HG02938 (cell line): ENCODE results near the gene CMTM6.
"Not testable (repeated sequence)": the region's sequence is repeated elsewhere in the genome, so short reads cannot be mapped to it uniquely, and the experiment has no call there.

Source experiments
- ATAC-seq: cut with Tn5 transposase; IDR thresholded peaks from one replicate; pipeline ENCODE4 v1.9.1; 2021; ENCODE audit warnings: mild to moderate bottlenecking, moderate library complexity; ENCODE audit not compliant: unreplicated experiment

Gene CMTM6

DNA sequence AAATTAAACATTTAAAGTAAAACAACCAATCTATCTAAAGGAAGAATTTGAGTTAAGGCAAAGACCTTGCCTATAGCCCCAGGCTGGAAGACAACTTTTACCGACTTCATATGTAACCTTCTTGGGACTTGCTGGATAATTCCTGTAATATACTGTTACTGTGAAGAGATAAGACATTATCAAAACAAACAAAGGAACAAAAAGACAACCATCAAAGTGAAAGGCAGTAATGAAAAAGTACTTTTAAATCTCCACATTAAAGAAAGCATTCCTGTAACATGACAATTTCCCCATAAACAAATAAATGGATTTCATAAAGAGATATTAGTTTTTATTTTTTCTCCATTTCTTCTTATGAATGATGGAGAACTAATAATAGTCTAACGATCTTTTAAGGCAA is 2.4 kb downstream of the CMTM6 start:
- no peak for ATAC-seq

GRCh38 chr3:32499585-32499984 is 3.1 kb downstream of the CMTM6 start:
- no peak for ATAC-seq

- no peak for ATAC-seq
Measured at GRCh38 chr3:32498992-32499391, 3.7 kb downstream of the CMTM6 start.

DNA sequence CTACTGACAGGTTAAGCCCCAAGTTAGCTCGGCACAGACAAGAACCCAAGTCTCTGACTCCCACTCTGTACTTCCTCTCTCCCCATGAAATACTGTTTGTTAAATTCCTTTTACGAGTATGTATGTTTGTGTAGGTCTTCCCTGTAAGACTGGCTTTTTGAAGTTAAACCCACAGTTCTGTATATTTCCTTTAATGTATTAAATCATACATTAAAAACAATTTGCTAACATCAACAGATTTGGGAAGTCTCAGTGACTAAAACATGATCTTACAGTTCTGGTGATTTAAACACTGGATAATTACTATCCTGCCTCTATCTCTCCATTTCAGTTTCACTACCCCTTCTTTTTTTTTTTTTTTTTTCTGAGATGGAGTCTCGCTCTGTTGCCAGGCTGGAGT is 4.4 kb downstream of the CMTM6 start:
- ATAC-seq, result no peak

DNA sequence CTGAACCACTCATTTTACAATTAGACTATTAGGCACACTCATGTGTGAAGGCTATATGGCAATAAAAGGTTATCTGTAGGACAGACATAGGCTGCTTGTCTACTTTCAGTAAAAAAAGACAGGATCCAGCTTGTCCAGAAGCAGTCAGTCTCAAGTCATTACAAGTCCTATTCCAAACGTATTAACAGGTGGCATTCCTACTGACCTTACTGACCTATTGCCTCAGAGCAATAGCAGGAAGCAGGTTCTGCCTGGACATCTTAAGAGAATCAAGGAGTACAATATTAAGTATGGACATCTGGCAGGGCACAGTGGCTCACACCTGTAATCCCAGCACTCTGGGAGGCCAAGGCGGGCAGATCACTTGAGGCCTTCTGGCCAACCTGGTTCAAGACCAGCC is 7.0 kb downstream of the CMTM6 start:
- ATAC-seq, result no peak

DNA sequence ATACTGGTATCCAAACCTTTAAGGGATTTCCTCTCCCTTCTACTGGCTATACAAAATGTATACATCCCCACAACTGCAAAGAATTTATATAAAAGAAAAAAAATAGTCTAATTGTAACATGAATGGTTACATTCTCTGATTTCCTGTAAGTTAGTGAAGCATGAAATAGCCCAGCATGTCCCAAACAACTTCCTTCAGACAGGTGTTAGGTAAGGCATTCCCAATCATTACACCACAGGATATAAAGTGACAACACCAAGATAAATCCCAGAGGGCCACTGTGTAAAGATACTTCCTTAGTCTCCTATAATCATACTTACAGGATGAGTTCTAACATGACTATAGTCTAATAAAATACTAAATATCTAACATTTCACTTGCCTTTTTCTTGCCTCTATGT is 7.6 kb downstream of the CMTM6 start:
- no peak for ATAC-seq

- peak; percentile 76 for ATAC-seq
Measured at GRCh38 chr3:32493437-32494414, 8.9 kb downstream of the CMTM6 start.

DNA sequence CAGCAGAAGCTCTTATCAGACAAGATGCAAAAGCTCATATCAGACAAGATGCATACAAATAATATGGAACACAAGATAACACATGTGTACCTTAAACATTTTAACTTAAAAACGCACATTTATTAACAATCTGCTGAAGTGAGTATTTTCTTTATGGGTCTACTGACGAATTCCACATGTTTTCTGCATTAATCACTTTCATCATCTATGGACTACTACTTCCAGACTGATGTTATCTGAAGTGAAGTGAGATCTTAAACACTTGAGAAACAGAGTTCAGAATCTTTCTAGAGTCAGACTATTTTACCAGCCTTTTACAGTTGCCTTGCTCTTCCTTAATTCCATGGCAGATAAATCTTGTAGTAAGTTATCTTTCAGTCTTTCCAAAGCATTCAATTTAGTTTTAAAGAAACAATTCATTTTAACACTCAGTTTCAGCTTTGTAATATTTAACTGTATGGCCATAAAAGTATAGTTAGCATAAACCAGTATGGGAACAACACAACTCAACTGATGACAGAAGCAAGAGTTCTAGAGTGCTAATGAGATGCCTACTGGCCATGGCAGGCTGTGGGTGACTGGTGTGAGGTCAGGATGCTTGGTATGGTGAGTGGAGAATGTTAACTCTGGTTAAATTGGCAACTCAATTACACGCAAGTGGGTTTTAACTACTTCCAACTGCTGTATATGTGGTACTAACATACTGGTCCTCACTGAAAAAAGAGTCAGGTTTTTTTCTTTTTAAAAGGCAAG is 9.8 kb downstream of the CMTM6 start:
- ATAC-seq, result no peak

- no peak for ATAC-seq
Measured at GRCh38 chr3:32488474-32489008, 14.1 kb downstream of the CMTM6 start.

DNA sequence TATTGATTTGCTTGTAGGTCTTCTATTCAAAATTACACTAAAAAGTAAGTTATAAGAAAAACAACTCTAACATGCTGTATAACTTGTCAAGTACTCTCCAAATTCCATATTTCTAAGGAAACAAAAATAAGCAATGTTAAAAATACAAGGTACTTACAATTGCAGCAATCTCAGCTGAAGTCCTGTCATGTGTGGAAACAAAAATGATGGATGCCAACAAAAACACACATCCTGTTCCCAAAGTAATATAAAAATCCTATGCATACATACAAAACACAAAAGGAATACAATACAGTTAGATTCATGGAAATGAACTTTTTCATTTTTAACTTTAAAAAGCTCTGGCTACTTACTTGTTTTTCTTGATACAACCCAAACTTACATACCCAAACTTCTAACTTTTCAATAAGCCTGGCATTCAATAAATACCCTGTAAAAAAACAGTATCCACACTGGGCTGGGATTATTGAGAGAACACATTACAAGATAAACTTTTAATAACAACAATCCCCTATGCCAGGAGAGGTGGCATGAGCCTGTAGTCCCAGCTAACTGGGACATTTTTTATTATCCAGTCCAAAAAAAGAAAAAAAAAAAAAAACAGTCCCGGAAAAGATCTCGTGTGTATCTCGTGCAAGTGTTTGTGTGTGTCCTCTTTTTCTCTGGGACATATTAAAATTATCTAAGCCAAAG is 14.7 kb downstream of the CMTM6 start:
- ATAC-seq, result no peak

DNA sequence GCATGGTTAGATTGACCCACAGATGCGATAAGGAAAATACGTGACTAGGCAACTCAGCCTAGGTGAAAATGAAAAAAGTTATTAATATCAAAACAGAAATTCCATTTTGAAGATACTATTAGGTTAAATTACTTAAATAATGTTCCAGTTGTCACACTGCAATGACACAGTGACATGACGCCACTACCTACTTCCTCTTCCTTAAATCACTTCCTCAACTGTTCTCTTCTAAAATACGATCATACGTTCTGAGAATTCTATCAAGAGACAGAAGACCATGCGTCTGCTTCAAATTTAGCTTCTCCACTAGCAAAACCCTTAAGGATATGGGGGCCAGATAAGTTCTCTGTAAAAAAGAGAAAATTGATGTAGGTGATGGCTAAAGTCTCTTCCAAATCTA is 18.2 kb downstream of the CMTM6 start:
- no peak for ATAC-seq

- ATAC-seq, result no peak
Measured at GRCh38 chr3:32483772-32484171, 18.9 kb downstream of the CMTM6 start.

DNA sequence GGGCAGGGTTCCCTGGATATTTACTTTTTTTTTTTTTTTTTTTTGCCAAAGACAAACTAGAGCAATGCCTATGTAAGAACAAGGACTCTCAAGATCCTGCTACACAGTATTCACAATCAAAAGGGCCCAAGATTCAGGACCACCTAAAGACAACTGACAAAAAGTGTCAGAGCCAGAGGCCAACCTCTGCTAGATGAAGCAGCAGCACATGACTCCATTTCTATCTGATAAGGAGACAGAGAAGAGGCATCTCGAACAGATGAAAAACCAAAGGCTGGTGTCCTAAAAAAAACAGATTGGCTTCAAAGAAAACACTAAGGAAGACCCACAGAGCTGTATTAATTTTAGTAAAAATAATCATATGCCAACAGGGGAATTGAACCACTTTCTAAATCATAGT is 20.0 kb downstream of the CMTM6 start:
- ATAC-seq, result no peak

- no peak for ATAC-seq
Measured at GRCh38 chr3:32481791-32482631, 20.6 kb downstream of the CMTM6 start.

- no peak for ATAC-seq
Measured at GRCh38 chr3:32480604-32481003, 22.0 kb downstream of the CMTM6 start.

- ATAC-seq, result no peak
Measured at GRCh38 chr3:32474201-32474600, 28.5 kb downstream of the CMTM6 start.

DNA sequence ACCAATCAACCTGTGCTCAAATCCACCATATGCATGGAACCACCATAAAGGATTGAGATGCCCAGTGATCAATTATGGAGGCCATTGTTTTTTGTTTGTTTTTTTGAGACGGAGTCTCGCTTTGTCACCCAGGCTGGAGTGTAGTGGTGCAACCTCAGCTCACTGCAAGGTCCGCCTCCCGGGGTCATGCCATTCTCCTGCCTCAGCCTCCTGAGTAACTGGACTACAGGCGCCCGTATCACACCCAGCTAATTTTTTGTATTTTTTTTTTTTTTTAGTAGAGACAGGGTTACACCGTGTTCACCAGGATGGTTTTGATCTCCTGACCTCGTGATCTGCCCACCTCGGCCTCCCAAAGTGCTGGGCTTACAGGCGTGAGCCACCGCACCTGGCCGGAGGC is 30.5 kb downstream of the CMTM6 start:
- not testable (repeated sequence) for ATAC-seq

- ATAC-seq, result no peak
Measured at GRCh38 chr3:32471246-32471645, 31.4 kb downstream of the CMTM6 start.

DNA sequence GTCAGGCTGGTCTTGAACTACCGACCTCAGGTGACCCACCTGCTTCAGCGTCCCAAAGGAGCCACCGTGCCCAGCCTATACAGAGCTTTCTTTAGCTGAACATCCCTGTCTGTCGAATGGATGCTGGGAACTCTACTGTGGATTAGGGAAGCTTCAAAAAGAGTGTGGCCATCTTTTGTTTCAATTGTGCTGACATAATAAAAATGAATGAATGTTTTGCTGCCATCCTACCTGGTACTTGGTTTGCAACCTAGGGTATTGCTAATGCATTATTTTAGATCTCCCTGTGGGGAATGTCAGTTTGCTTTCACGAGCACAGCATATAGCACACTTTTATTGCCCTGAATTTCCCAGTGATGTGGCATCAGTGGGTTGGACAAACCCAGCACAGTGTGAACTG is 32.3 kb downstream of the CMTM6 start:
- no peak for ATAC-seq

GRCh38 chr3:32469151-32469874 is 33.3 kb downstream of the CMTM6 start:
- ATAC-seq, result peak; percentile 30
